Right lobe of liver (tissue), 6 donors: ENCODE results near the gene HMHB1. TPM values are rescaled to one million over a fixed set of nuclear protein-coding genes. Genes with fewer than 3 reads are reported as not detected.
A peak's percentile ranks its signal among the peaks of the same experiment; 100 is the strongest.

Experiments used
- ATAC-seq, 4 donors: fragments of 200-7000 bp; cut with Tn5 transposase; one replicate each; pipeline ENCODE4 v1.9.1; 2020; ENCODE audit warnings: mild to moderate bottlenecking in 4 of 4, moderate library complexity in 4 of 4
- DNase-seq, 3 donors: peaks; one replicate each; pipeline ENCODE4 v3.0.0-alpha.2; 2020
- H3K27ac ChIP-seq, 3 donors: fragments of 200-600 bp; one replicate each; pipeline ENCODE4 v1.8.0; 2022
- H3K27me3 ChIP-seq, 2 donors: fragments of 200-600 bp; one replicate each; pipeline ENCODE4 v1.8.0; 2022
- H3K36me3 ChIP-seq, 4 donors: fragments of 200-600 bp; sonication (generic) in 1 of 4; one replicate each; pipeline versions ENCODE4 v1.5.1 to v1.8.0; 2017 to 2022; ENCODE audit warnings: control low read depth in 1 of 4
- H3K4me1 ChIP-seq, 4 donors: fragments of 200-600 bp; sonication (generic) in 1 of 4; one replicate each; pipeline versions ENCODE4 v1.5.1 to v1.8.0; 2017 to 2022; ENCODE audit warnings: control low read depth in 1 of 4
- H3K4me3 ChIP-seq, 3 donors: fragments of 200-600 bp; one replicate each; pipeline ENCODE4 v1.8.0; 2022
- H3K9me3 ChIP-seq, 4 donors: fragments of 200-600 bp; sonication (generic) in 1 of 4; one replicate each; pipeline versions ENCODE4 v1.5.1 to v1.8.0; 2017 to 2022; ENCODE audit warnings: control low read depth in 1 of 4
- CTCF ChIP-seq, 4 donors: fragments of 200-600 bp in 3 of 4; fragments of 450-650 bp in 1 of 4; IDR thresholded peaks; one replicate each; pipeline versions ENCODE4 v1.5.1 to v1.8.0; 2016 to 2022; ENCODE audit warnings: antibody characterized with exemption in 4 of 4, mild to moderate bottlenecking in 2 of 4
- POLR2A ChIP-seq: fragments of 450-650 bp; IDR thresholded peaks from one replicate; pipeline ENCODE4 v1.6.1; 2017; ENCODE audit warnings: antibody characterized with exemption, mild to moderate bottlenecking
- WGBS: methylation state at CpG from one replicate; pipeline ENCODE4 v1.1.6; 2018; ENCODE audit warnings: low coverage, low lambda C conversion rate; ENCODE audit not compliant: insufficient coverage; ENCODE audit errors: missing lambda C conversion rate; 5-methylcytosine and 5-hydroxymethylcytosine counted together
- intact Hi-C, 2 donors: fragments of 100-400 bp; cut with DNase I; formaldehyde crosslinking; loops; one replicate each; pipeline versions ENCODE4 v1.11.2 to v1.14.1; 2022
- total RNA-seq, 6 experiments: library from RNA; depleted of rRNA in 2 of 6; stranded (reverse); fragments of >200 nt in 2 of 6; fragmentation: NEBNext Ultra II Directional in 3 of 6; extraction: Animal tissue kit (Norgen Biotek cat#: 25700) in 3 of 6; gene quantifications; one replicate each; pipeline versions ENCODE4 v1.1.0 to v1.2.4, GENCODE V29; 2016 to 2023
- donor health status: DM: no; HTN: yes; CAD: no.
- donor health status: DM: no; HTN: no; CAD: no.
- donor health status: DM: no; HTN: no; CAD: no.
- donor health status: DM: no; HTN: yes; CAD: no.
- donor health status: DM: no; HTN: yes; CAD: no.

HMHB1 gene
- total RNA-seq, 6 experiments from 2014 or later: not detected

- ATAC-seq (no peak), DNase-seq (no peak)
- TF ChIP-seq CTCF (IDR thresholded peaks at IDR 0.05): no peak
- TF ChIP-seq POLR2A: no peak
- Histone ChIP-seq H3K4me1 (no peaks in the 10 kb centered on the region), H3K27me3 (no peaks in the 10 kb centered on the region), H3K36me3 (no peaks in the 10 kb centered on the region), H3K27ac (no peak overlapping the region), H3K4me3 (no peak overlapping the region), H3K9me3 (no peaks in the 10 kb centered on the region)
- intact Hi-C loops: no loop called here
- WGBS: 100% methylated on average over 1 of the region's 1 CpG
Observed at GRCh38 chr5:143788401-143788800, 23.6 kb upstream of the HMHB1 start.

- WGBS: 85% methylated on average over 2 of the region's 2 CpGs
- no peaks in the 10 kb centered on the region for H3K27me3 ChIP-seq
- no peaks in the 10 kb centered on the region for H3K9me3 ChIP-seq
- H3K4me1 ChIP-seq: no peaks in the 10 kb centered on the region
- ATAC-seq (no peak), DNase-seq (no peak)
- intact Hi-C loops: no loop called here
- H3K27ac ChIP-seq: no peak overlapping the region
- TF ChIP-seq POLR2A (no peak), CTCF (IDR thresholded peaks at IDR 0.05) (no peak)
- H3K36me3 ChIP-seq: no peaks in the 10 kb centered on the region
- H3K4me3 ChIP-seq: no peak overlapping the region
Observed at GRCh38 chr5:143790457-143791112, 21.4 kb upstream of the HMHB1 start.

- Histone ChIP-seq H3K4me3 (no peak overlapping the region), H3K9me3 (no peaks in the 10 kb centered on the region), H3K27me3 (no peaks in the 10 kb centered on the region), H3K36me3 (no peaks in the 10 kb centered on the region), H3K4me1 (no peaks in the 10 kb centered on the region), H3K27ac (no peak overlapping the region)
- 61% methylated on average over 10 of the region's 10 CpGs for WGBS
- DNase-seq: no peak
- intact Hi-C loops: no loop called here
- peak in 1 of 4 donors; percentile 46 for ATAC-seq
- TF ChIP-seq POLR2A (no peak), CTCF (IDR thresholded peaks at IDR 0.05) (no peak)
Observed at GRCh38 chr5:143791848-143792731, 19.9 kb upstream of the HMHB1 start.

GRCh38 chr5:143793249-143793648, 18.7 kb upstream of the HMHB1 start:
- WGBS: 84% methylated on average over 2 of the region's 2 CpGs

More at GRCh38 chr5:143793249-143793648, 18.7 kb upstream of the HMHB1 start:
- DNase-seq (no peak), ATAC-seq (no peak)
- Histone ChIP-seq H3K9me3 (no peaks in the 10 kb centered on the region), H3K4me1 (no peaks in the 10 kb centered on the region), H3K27ac (no peak overlapping the region), H3K36me3 (no peaks in the 10 kb centered on the region), H3K4me3 (no peak overlapping the region), H3K27me3 (no peaks in the 10 kb centered on the region)
- intact Hi-C loops: no loop called here
- TF ChIP-seq CTCF (IDR thresholded peaks at IDR 0.05): no peak
- no peak for TF ChIP-seq POLR2A
